ENCODE results near the gene GNAT1.

GNAT1 gene

GRCh38 chr3:50245251-50245745 lies 53.9 kb downstream of the GNAT1 start:
- no peak for TF ChIP-seq CTCF (IDR thresholded peaks at IDR 0.05; ENCODE audit: low read length, missing control alignments)
- peak overlapping the region; percentile 41 for H3K4me3 ChIP-seq (replicated peaks; ENCODE audit: low read depth, low read length)
- DNase-seq (ENCODE audit: low read depth) = no peak

- peak; percentile 89 for TF ChIP-seq CTCF (IDR thresholded peaks at IDR 0.05; ENCODE audit: low read length, missing control alignments)
- peak overlapping the region; percentile 41 for H3K4me3 ChIP-seq (replicated peaks; ENCODE audit: low read depth, low read length)
- DNase-seq (ENCODE audit: low read depth) = peak; percentile 85
These were observed 54.6 kb downstream of the GNAT1 start for GRCh38 chr3:50245831-50246516.

- TF ChIP-seq CTCF (IDR thresholded peaks at IDR 0.05; ENCODE audit: low read length, missing control alignments) = no peak
- peak; percentile 93 for DNase-seq (ENCODE audit: low read depth)
- peak overlapping the region; percentile 11 for H3K4me3 ChIP-seq (replicated peaks; ENCODE audit: low read depth, low read length)
These were observed 55.1 kb downstream of the GNAT1 start for GRCh38 chr3:50246517-50246954.
